OCI-LY7 (cell line): ENCODE data around the gene SUPT20HL2.
"Not testable (repeated sequence)": the region's sequence is repeated elsewhere in the genome, so short reads cannot be mapped to it uniquely, and the experiment has no call there.

ENCODE experiments used
- CTCF ChIP-seq: fragments of 200-600 bp; sonication (generic); conservative IDR thresholded peaks from 2 replicates; pipeline ENCODE4 v1.5.1; 2014; ENCODE audit warnings: mild to moderate bottlenecking, antibody characterized with exemption, low read length, moderate library complexity, mixed read lengths
- EZH2phosphoT487 ChIP-seq: fragments of 200-600 bp; sonication (generic); IDR thresholded peaks from 2 replicates; pipeline ENCODE4 v1.6.1; 2018; ENCODE audit warnings: low read depth, borderline replicate concordance, mild to moderate bottlenecking, mixed run types, antibody characterized with exemption, low read length, moderate library complexity, mixed read lengths

- not testable (repeated sequence) for TF ChIP-seq CTCF, EZH2phosphoT487
Measured at GRCh38 chrX:24312249-24312607, 1.6 kb downstream of the SUPT20HL2 start.
